Hindlimb muscle (tissue), 1 donor: ENCODE measurements around the gene HOXC13. TPM values are rescaled to one million over a fixed set of nuclear protein-coding genes. Genes with fewer than 3 reads are reported as not detected.

Source experiments
- DNase-seq: peaks from one replicate; pipeline ENCODE4 v3.0.0-alpha.2; 2013
- polyA plus RNA-seq: library from polyadenylated mRNA; unstranded; fragments of 120-200 nt; gene quantifications from one replicate; pipeline ENCODE4 v1.2.1, GENCODE V29; 2013; ENCODE audit not compliant: insufficient read length

The HOXC13 gene
- polyA plus RNA-seq, 1 donor: 0.10 TPM

GRCh38 chr12:53995378-53996239, 57.0 kb downstream of the HOXC13 start:
- no peak for DNase-seq

Other genes with a start within 250 kb of the HOXC13 start
- gene CALCOCO1, start 211.4 kb upstream of the HOXC13 start, polyA plus RNA-seq: 97.2 TPM
- not detected for gene CISTR, start 186.9 kb upstream of the HOXC13 start, polyA plus RNA-seq
- gene HOXC12, start 16.1 kb downstream of the HOXC13 start, polyA plus RNA-seq: 0.48 TPM
- gene HOXC11, start 34.3 kb downstream of the HOXC13 start, polyA plus RNA-seq: 7.1 TPM
- 7.6 TPM for gene HOTAIR, start 36.1 kb downstream of the HOXC13 start, polyA plus RNA-seq
- 57.9 TPM for gene HOXC10, start 46.3 kb downstream of the HOXC13 start, polyA plus RNA-seq
- gene HOXC9, start 61.3 kb downstream of the HOXC13 start, polyA plus RNA-seq: 17.4 TPM
- 6.6 TPM for gene HOXC8, start 70.2 kb downstream of the HOXC13 start, polyA plus RNA-seq
- 16.3 TPM for gene HOXC6, start 89.6 kb downstream of the HOXC13 start, polyA plus RNA-seq
- 1.8 TPM for gene HOXC5, start 94.2 kb downstream of the HOXC13 start, polyA plus RNA-seq
- gene HOXC4, start 115.0 kb downstream of the HOXC13 start, polyA plus RNA-seq: 21.4 TPM